ENCODE data around the gene RPS18.
"Not testable (repeated sequence)": the region's sequence is repeated elsewhere in the genome, so short reads cannot be mapped to it uniquely, and the experiment has no call there.

The RPS18 gene

GRCh38 chr6:33271468-33272274, at the start of gene RPS18, which contains the start of gene VPS52:
RPS18 (plus strand) TSS chr6:33272075; CDS start chr6:33272120, 45 bp downstream.
VPS52 (minus strand) TSS chr6:33271876; CDS start chr6:33271675, 201 bp downstream.
- Histone ChIP-seq H3K36me3 (ENCODE audit: control insufficient read depth in 2 of 2, insufficient read depth in 2 of 2, low read length in 2 of 2) (peaks cover 40 to 46% of the 10 kb centered on the region in 2 donors), H3K9me3 (ENCODE audit: control insufficient read depth in 2 of 2, low read length in 2 of 2) (no peaks in the 10 kb centered on the region), H3K4me1 (ENCODE audit: control insufficient read depth in 2 of 2, insufficient read depth in 2 of 2, low read length in 2 of 2) (peaks cover 40 to 49% of the 10 kb centered on the region in 2 donors), H3K9ac (ENCODE audit: low read depth in 1 of 2, low read length in 2 of 2) (peak within 1 kb of the TSS; percentile 95), H3K27ac (ENCODE audit: low read depth in 2 of 2, low read length in 2 of 2) (peak within 1 kb of the TSS; percentile 94 to 95), H3K27me3 (ENCODE audit: control insufficient read depth in 2 of 2, insufficient read depth in 2 of 2, low read length in 2 of 2) (no peaks in the 10 kb centered on the region), H3K4me3 (ENCODE audit: low read length in 2 of 2) (peak within 1 kb of the TSS; percentile 86 to 98)

- not testable (repeated sequence) for H3K27me3 ChIP-seq (ENCODE audit: control insufficient read depth in 2 of 2, insufficient read depth in 2 of 2, low read length in 2 of 2); H3K9me3 ChIP-seq (ENCODE audit: control insufficient read depth in 2 of 2, low read length in 2 of 2); H3K36me3 ChIP-seq (ENCODE audit: control insufficient read depth in 2 of 2, insufficient read depth in 2 of 2, low read length in 2 of 2); H3K27ac ChIP-seq (ENCODE audit: low read depth in 2 of 2, low read length in 2 of 2); H3K9ac ChIP-seq (ENCODE audit: low read depth in 1 of 2, low read length in 2 of 2); H3K4me3 ChIP-seq (ENCODE audit: low read length in 2 of 2); H3K4me1 ChIP-seq (ENCODE audit: control insufficient read depth in 2 of 2, insufficient read depth in 2 of 2, low read length in 2 of 2)
Measured at GRCh38 chr6:33226503-33227120, 45.3 kb upstream of the RPS18 start.

GRCh38 chr6:33235221-33235634, 36.6 kb upstream of the RPS18 start:
- no peaks in the 10 kb centered on the region for H3K9me3 ChIP-seq (ENCODE audit: control insufficient read depth in 2 of 2, low read length in 2 of 2)
- H3K9ac ChIP-seq (ENCODE audit: low read depth in 1 of 2, low read length in 2 of 2), result no peak overlapping the region
- no peak overlapping the region for H3K4me3 ChIP-seq (ENCODE audit: low read length in 2 of 2)
- H3K36me3 ChIP-seq (ENCODE audit: control insufficient read depth in 2 of 2, insufficient read depth in 2 of 2, low read length in 2 of 2), result no peaks in the 10 kb centered on the region
- H3K27ac ChIP-seq (ENCODE audit: low read depth in 2 of 2, low read length in 2 of 2), result no peak overlapping the region
- H3K27me3 ChIP-seq (ENCODE audit: control insufficient read depth in 2 of 2, insufficient read depth in 2 of 2, low read length in 2 of 2), result peaks cover 3 to 9% of the 10 kb centered on the region in 2 donors
- no peaks in the 10 kb centered on the region for H3K4me1 ChIP-seq (ENCODE audit: control insufficient read depth in 2 of 2, insufficient read depth in 2 of 2, low read length in 2 of 2)

- Histone ChIP-seq H3K27me3 (ENCODE audit: control insufficient read depth in 2 of 2, insufficient read depth in 2 of 2, low read length in 2 of 2) (peaks cover 5 to 9% of the 10 kb centered on the region in 2 donors), H3K4me3 (ENCODE audit: low read length in 2 of 2) (no peak overlapping the region)
Measured at GRCh38 chr6:33236328-33236727, 35.5 kb upstream of the RPS18 start.

GRCh38 chr6:33236852-33237251, 35.0 kb upstream of the RPS18 start:
- Histone ChIP-seq H3K27ac (ENCODE audit: low read depth in 2 of 2, low read length in 2 of 2) (no peak overlapping the region), H3K9me3 (ENCODE audit: control insufficient read depth in 2 of 2, low read length in 2 of 2) (no peaks in the 10 kb centered on the region), H3K4me3 (ENCODE audit: low read length in 2 of 2) (no peak overlapping the region), H3K9ac (ENCODE audit: low read depth in 1 of 2, low read length in 2 of 2) (no peak overlapping the region), H3K27me3 (ENCODE audit: control insufficient read depth in 2 of 2, insufficient read depth in 2 of 2, low read length in 2 of 2) (peaks cover 5 to 9% of the 10 kb centered on the region in 2 donors), H3K4me1 (ENCODE audit: control insufficient read depth in 2 of 2, insufficient read depth in 2 of 2, low read length in 2 of 2) (no peaks in the 10 kb centered on the region), H3K36me3 (ENCODE audit: control insufficient read depth in 2 of 2, insufficient read depth in 2 of 2, low read length in 2 of 2) (no peaks in the 10 kb centered on the region)

More at GRCh38 chr6:33236328-33236727, 35.5 kb upstream of the RPS18 start:
- no peaks in the 10 kb centered on the region for H3K9me3 ChIP-seq (ENCODE audit: control insufficient read depth in 2 of 2, low read length in 2 of 2)
- H3K4me1 ChIP-seq (ENCODE audit: control insufficient read depth in 2 of 2, insufficient read depth in 2 of 2, low read length in 2 of 2), result no peaks in the 10 kb centered on the region
- H3K9ac ChIP-seq (ENCODE audit: low read depth in 1 of 2, low read length in 2 of 2), result no peak overlapping the region
- H3K27ac ChIP-seq (ENCODE audit: low read depth in 2 of 2, low read length in 2 of 2), result no peak overlapping the region
- no peaks in the 10 kb centered on the region for H3K36me3 ChIP-seq (ENCODE audit: control insufficient read depth in 2 of 2, insufficient read depth in 2 of 2, low read length in 2 of 2)

- Histone ChIP-seq H3K9ac (ENCODE audit: low read depth in 1 of 2, low read length in 2 of 2) (no peak overlapping the region), H3K27me3 (ENCODE audit: control insufficient read depth in 2 of 2, insufficient read depth in 2 of 2, low read length in 2 of 2) (peaks cover 8 to 15% of the 10 kb centered on the region in 2 donors), H3K4me3 (ENCODE audit: low read length in 2 of 2) (no peak overlapping the region), H3K27ac (ENCODE audit: low read depth in 2 of 2, low read length in 2 of 2) (no peak overlapping the region), H3K4me1 (ENCODE audit: control insufficient read depth in 2 of 2, insufficient read depth in 2 of 2, low read length in 2 of 2) (no peaks in the 10 kb centered on the region), H3K36me3 (ENCODE audit: control insufficient read depth in 2 of 2, insufficient read depth in 2 of 2, low read length in 2 of 2) (no peaks in the 10 kb centered on the region), H3K9me3 (ENCODE audit: control insufficient read depth in 2 of 2, low read length in 2 of 2) (no peaks in the 10 kb centered on the region)
Measured at GRCh38 chr6:33237741-33238140, 34.1 kb upstream of the RPS18 start.

GRCh38 chr6:33241968-33242367, 29.9 kb upstream of the RPS18 start:
- Histone ChIP-seq H3K27me3 (ENCODE audit: control insufficient read depth in 2 of 2, insufficient read depth in 2 of 2, low read length in 2 of 2) (peaks cover 5 to 11% of the 10 kb centered on the region in 2 donors), H3K4me3 (ENCODE audit: low read length in 2 of 2) (no peak overlapping the region), H3K4me1 (ENCODE audit: control insufficient read depth in 2 of 2, insufficient read depth in 2 of 2, low read length in 2 of 2) (no peaks in the 10 kb centered on the region), H3K36me3 (ENCODE audit: control insufficient read depth in 2 of 2, insufficient read depth in 2 of 2, low read length in 2 of 2) (no peaks in the 10 kb centered on the region), H3K9ac (ENCODE audit: low read depth in 1 of 2, low read length in 2 of 2) (no peak overlapping the region), H3K27ac (ENCODE audit: low read depth in 2 of 2, low read length in 2 of 2) (no peak overlapping the region), H3K9me3 (ENCODE audit: control insufficient read depth in 2 of 2, low read length in 2 of 2) (no peaks in the 10 kb centered on the region)

- H3K27ac ChIP-seq (ENCODE audit: low read depth in 2 of 2, low read length in 2 of 2), result no peak overlapping the region
- no peaks in the 10 kb centered on the region for H3K9me3 ChIP-seq (ENCODE audit: control insufficient read depth in 2 of 2, low read length in 2 of 2)
- H3K4me1 ChIP-seq (ENCODE audit: control insufficient read depth in 2 of 2, insufficient read depth in 2 of 2, low read length in 2 of 2), result peaks cover 2 to 6% of the 10 kb centered on the region in 2 donors
- peaks cover 5 to 11% of the 10 kb centered on the region in 2 donors for H3K27me3 ChIP-seq (ENCODE audit: control insufficient read depth in 2 of 2, insufficient read depth in 2 of 2, low read length in 2 of 2)
- H3K9ac ChIP-seq (ENCODE audit: low read depth in 1 of 2, low read length in 2 of 2), result no peak overlapping the region
- no peak overlapping the region for H3K4me3 ChIP-seq (ENCODE audit: low read length in 2 of 2)
- no peaks in the 10 kb centered on the region for H3K36me3 ChIP-seq (ENCODE audit: control insufficient read depth in 2 of 2, insufficient read depth in 2 of 2, low read length in 2 of 2)
Measured at GRCh38 chr6:33243476-33243875, 28.4 kb upstream of the RPS18 start.

- H3K4me3 ChIP-seq (ENCODE audit: low read length in 2 of 2), result peak overlapping the region; percentile 73 to 83
- H3K4me1 ChIP-seq (ENCODE audit: control insufficient read depth in 2 of 2, insufficient read depth in 2 of 2, low read length in 2 of 2), result peaks cover 17 to 21% of the 10 kb centered on the region in 2 donors
- peak overlapping the region; percentile 81 to 85 for H3K9ac ChIP-seq (ENCODE audit: low read depth in 1 of 2, low read length in 2 of 2)
- H3K27me3 ChIP-seq (ENCODE audit: control insufficient read depth in 2 of 2, insufficient read depth in 2 of 2, low read length in 2 of 2), result no peaks in the 10 kb centered on the region
- peaks cover 0 to 14% of the 10 kb centered on the region in 2 donors for H3K36me3 ChIP-seq (ENCODE audit: control insufficient read depth in 2 of 2, insufficient read depth in 2 of 2, low read length in 2 of 2)
- H3K9me3 ChIP-seq (ENCODE audit: control insufficient read depth in 2 of 2, low read length in 2 of 2), result no peaks in the 10 kb centered on the region
- peak overlapping the region; percentile 85 to 93 for H3K27ac ChIP-seq (ENCODE audit: low read depth in 2 of 2, low read length in 2 of 2)
Measured at GRCh38 chr6:33247977-33248642, 23.8 kb upstream of the RPS18 start.

- peak overlapping the region; percentile 85 to 93 for H3K27ac ChIP-seq (ENCODE audit: low read depth in 2 of 2, low read length in 2 of 2)
Measured at GRCh38 chr6:33248643-33248931, 23.3 kb upstream of the RPS18 start.

More at GRCh38 chr6:33248643-33248931, 23.3 kb upstream of the RPS18 start:
- Histone ChIP-seq H3K4me1 (ENCODE audit: control insufficient read depth in 2 of 2, insufficient read depth in 2 of 2, low read length in 2 of 2) (peaks cover 17 to 21% of the 10 kb centered on the region in 2 donors), H3K4me3 (ENCODE audit: low read length in 2 of 2) (peak overlapping the region; percentile 73 to 83), H3K9me3 (ENCODE audit: control insufficient read depth in 2 of 2, low read length in 2 of 2) (no peaks in the 10 kb centered on the region), H3K27me3 (ENCODE audit: control insufficient read depth in 2 of 2, insufficient read depth in 2 of 2, low read length in 2 of 2) (no peaks in the 10 kb centered on the region), H3K36me3 (ENCODE audit: control insufficient read depth in 2 of 2, insufficient read depth in 2 of 2, low read length in 2 of 2) (peaks cover 0 to 14% of the 10 kb centered on the region in 2 donors), H3K9ac (ENCODE audit: low read depth in 1 of 2, low read length in 2 of 2) (peak overlapping the region; percentile 81 to 85)
